GM20000 (cell line): ENCODE data around the gene OGG1.

Source experiments
- DNase-seq: peaks from one replicate; pipeline ENCODE4 v3.0.0; 2012; ENCODE audit warnings: low spot score
- CTCF ChIP-seq: IDR thresholded peaks from 2 replicates; pipeline ENCODE4 v1.5.1; 2012; ENCODE audit warnings: mild to moderate bottlenecking, control low read depth; ENCODE audit errors: extremely low read depth, missing control alignments

The OGG1 gene

GRCh38 chr3:9748031-9748430, 1.7 kb upstream of the OGG1 start:
- DNase-seq, result no peak
- no peak for TF ChIP-seq CTCF

GRCh38 chr3:9749296-9749644, 482 bp upstream of the OGG1 start:
- no peak for TF ChIP-seq CTCF
- no peak for DNase-seq

GRCh38 chr3:9750556-9751411, 1.0 kb downstream of the OGG1 start:
- no peak for TF ChIP-seq CTCF
- DNase-seq, result no peak

GRCh38 chr3:9754678-9755077, 4.9 kb downstream of the OGG1 start:
- TF ChIP-seq CTCF, result no peak

GRCh38 chr3:9757427-9757826, 7.7 kb downstream of the OGG1 start:
- no peak for DNase-seq
- TF ChIP-seq CTCF, result no peak

More at GRCh38 chr3:9754678-9755077, 4.9 kb downstream of the OGG1 start:
- no peak for DNase-seq

GRCh38 chr3:9760779-9761505, 11.2 kb downstream of the OGG1 start:
- DNase-seq, result no peak
- no peak for TF ChIP-seq CTCF

- no peak for TF ChIP-seq CTCF
- DNase-seq, result no peak
These were observed 12.2 kb downstream of the OGG1 start for GRCh38 chr3:9761919-9762318.
